Naive thymus-derived CD4-positive, alpha-beta T cell (primary cell): Measurements from ENCODE around the gene XYLT1. TPM values are rescaled to one million over a fixed set of nuclear protein-coding genes. Genes with fewer than 3 reads are reported as not detected.
"Not testable (repeated sequence)": the region's sequence is repeated elsewhere in the genome, so short reads cannot be mapped to it uniquely, and the experiment has no call there.

Source experiments
- ATAC-seq: fragments of 150-1000 bp; cut with Tn5 transposase; 2 replicates; pipeline ENCODE4 v1.10.0; 2021; ENCODE audit warnings: mild to moderate bottlenecking, moderate library complexity
- CTCF ChIA-PET: fragments of 350-600 bp; sonication (Branson Sonifier 250); formaldehyde crosslinking; loops from one replicate; lab custom pipeline; 2021; ENCODE audit warnings: antibody characterized with exemption; lab: Charles Lee
- POLR2A ChIA-PET: fragments of 350-600 bp; sonication (Branson Sonifier 250); formaldehyde crosslinking; loops from one replicate; lab custom pipeline; 2021; ENCODE audit warnings: antibody characterized with exemption, inconsistent platforms; lab: Charles Lee
- DNase-seq, 9 donors: peaks; one replicate each; pipeline versions ENCODE4 v3.0.0 to v3.0.0-alpha.2; 2020 to 2022; ENCODE audit warnings: mixed read lengths in 1 of 9
- H3K27ac ChIP-seq: one replicate; pipeline ENCODE4 v1.7.0; 2013; ENCODE audit warnings: mild to moderate bottlenecking, low read depth, low read length, moderate library complexity
- H3K27me3 ChIP-seq, 2 donors: one replicate each; pipeline ENCODE4 v1.7.0; 2013; ENCODE audit warnings: low read length in 2 of 2, mild to moderate bottlenecking in 2 of 2, moderate library complexity in 2 of 2; ENCODE audit not compliant: control insufficient read depth in 2 of 2, insufficient read depth in 2 of 2
- H3K36me3 ChIP-seq, 3 experiments: 1 replicate in 2 of 3; 2 replicates in 1 of 3; pipeline ENCODE4 v1.7.0; 2013; ENCODE audit warnings: low read length in 3 of 3, mild to moderate bottlenecking in 3 of 3, moderate library complexity in 1 of 3; ENCODE audit not compliant: insufficient read depth in 3 of 3, control insufficient read depth in 2 of 3
- H3K4me1 ChIP-seq, 2 donors: one replicate each; pipeline ENCODE4 v1.7.0; 2013; ENCODE audit warnings: low read length in 2 of 2, mild to moderate bottlenecking in 2 of 2, moderate library complexity in 1 of 2; ENCODE audit not compliant: control insufficient read depth in 2 of 2, insufficient read depth in 2 of 2
- H3K4me3 ChIP-seq: 2 replicates; pipeline ENCODE4 v1.7.0; 2013; ENCODE audit warnings: mild to moderate bottlenecking, low read length
- H3K9me3 ChIP-seq, 3 experiments: 1 replicate in 2 of 3; 2 replicates in 1 of 3; pipeline ENCODE4 v1.7.0; 2013; ENCODE audit warnings: low read length in 3 of 3; ENCODE audit not compliant: control insufficient read depth in 2 of 3
- H3K27ac Mint-ChIP-seq, 9 donors: one replicate each; pipeline ENCODE4 v1.8.0; 2020 to 2022; ENCODE audit warnings: mixed read lengths in 9 of 9, mild to moderate bottlenecking in 8 of 9, moderate library complexity in 5 of 9, inconsistent platforms in 2 of 9
- H3K27me3 Mint-ChIP-seq, 5 donors: one replicate each; pipeline ENCODE4 v1.8.0; 2021 to 2022; ENCODE audit warnings: mixed read lengths in 5 of 5, mild to moderate bottlenecking in 1 of 5
- H3K36me3 Mint-ChIP-seq, 5 donors: one replicate each; pipeline ENCODE4 v1.8.0; 2020 to 2022; ENCODE audit warnings: mixed read lengths in 5 of 5, mild to moderate bottlenecking in 3 of 5, inconsistent platforms in 1 of 5
- H3K4me1 Mint-ChIP-seq, 7 donors: one replicate each; pipeline ENCODE4 v1.8.0; 2020 to 2022; ENCODE audit warnings: mixed read lengths in 7 of 7, mild to moderate bottlenecking in 3 of 7, inconsistent platforms in 1 of 7
- H3K4me3 Mint-ChIP-seq, 10 donors: one replicate each; pipeline ENCODE4 v1.8.0; 2020 to 2022; ENCODE audit warnings: mild to moderate bottlenecking in 10 of 10, mixed read lengths in 10 of 10, moderate library complexity in 6 of 10, inconsistent platforms in 2 of 10
- H3K9me3 Mint-ChIP-seq, 11 donors: one replicate each; pipeline ENCODE4 v1.8.0; 2020 to 2022; ENCODE audit warnings: mixed read lengths in 11 of 11, mild to moderate bottlenecking in 4 of 11, inconsistent platforms in 1 of 11, moderate library complexity in 1 of 11
- intact Hi-C, 2 donors: fragments of 100-400 bp; cut with micrococcal nuclease; formaldehyde crosslinking; loops; one replicate each; pipeline ENCODE4 v1.15.1; 2023
- polyA plus RNA-seq, 2 donors: library from polyadenylated mRNA; unstranded; fragments of 300-500 nt; fragmentation: Illumina TruSeq; gene quantifications; one replicate each; pipeline ENCODE4 v1.2.3, GENCODE V29; 2021
- total RNA-seq, 6 experiments: library from RNA in 5 of 6; stranded (reverse) in 5 of 6; gene quantifications; 1 replicate in 5 of 6; 2 replicates in 1 of 6; pipeline ENCODE4 v1.2.3 and lab custom pipeline; 2021 to 2026

The XYLT1 gene
- total and polyA plus RNA-seq, 7 experiments from 2014 or later, result 1.9 to 50.4 (median 37.9) TPM

- intact Hi-C loops, result no loop called here
Measured at GRCh38 chr16:17413508-17413907, 57.3 kb downstream of the XYLT1 start.

GRCh38 chr16:17412791-17413190, 58.0 kb downstream of the XYLT1 start:
- CTCF ChIA-PET, result no interaction called here
- no peak overlapping the region for H3K27ac Mint-ChIP-seq
- H3K27me3 Mint-ChIP-seq, result no peaks in the 10 kb centered on the region
- H3K36me3 ChIP-seq, result no peaks in the 10 kb centered on the region
- peaks cover 24 to 66% (median 53%) of the 10 kb centered on the region in 7 donors for H3K4me1 Mint-ChIP-seq
- no peaks in the 10 kb centered on the region for H3K27me3 ChIP-seq
- no peak overlapping the region for H3K27ac ChIP-seq
- ATAC-seq (no peak), DNase-seq (no peak)
- no peak overlapping the region for H3K4me3 Mint-ChIP-seq
- intact Hi-C loops, result no loop called here
- peaks cover 4 to 42% (median 17%) of the 10 kb centered on the region in 5 donors for H3K36me3 Mint-ChIP-seq
- no peak overlapping the region for H3K4me3 ChIP-seq
- POLR2A ChIA-PET, result no interaction called here
- no peaks in the 10 kb centered on the region for H3K9me3 ChIP-seq
- peaks cover 13 to 14% of the 10 kb centered on the region in 2 donors for H3K4me1 ChIP-seq
- peaks cover 0 to 5% (median 2%) of the 10 kb centered on the region in 11 donors for H3K9me3 Mint-ChIP-seq

More at GRCh38 chr16:17413508-17413907, 57.3 kb downstream of the XYLT1 start:
- CTCF ChIA-PET, result no interaction called here
- peaks cover 0 to 7% (median 0%) of the 10 kb centered on the region in 11 donors for H3K9me3 Mint-ChIP-seq
- POLR2A ChIA-PET, result no interaction called here
- Histone ChIP-seq H3K4me1 (peaks cover 13 to 14% of the 10 kb centered on the region in 2 donors), H3K27ac (no peak overlapping the region), H3K4me3 (no peak overlapping the region), H3K36me3 (no peaks in the 10 kb centered on the region), H3K9me3 (no peaks in the 10 kb centered on the region), H3K27me3 (no peaks in the 10 kb centered on the region)
- peaks cover 4 to 44% (median 16%) of the 10 kb centered on the region in 5 donors for H3K36me3 Mint-ChIP-seq
- H3K4me1 Mint-ChIP-seq, result peaks cover 24 to 67% (median 55%) of the 10 kb centered on the region in 7 donors
- DNase-seq (no peak), ATAC-seq (no peak)
- no peaks in the 10 kb centered on the region for H3K27me3 Mint-ChIP-seq
- H3K4me3 Mint-ChIP-seq, result no peak overlapping the region
- H3K27ac Mint-ChIP-seq, result peak overlapping the region in 4 of 9 donors; percentile 10 to 40 (median 18)

- Mint-ChIP-seq H3K4me1 (peaks cover 22 to 63% (median 47%) of the 10 kb centered on the region in 7 donors), H3K9me3 (peaks cover 0 to 5% (median 3%) of the 10 kb centered on the region in 11 donors), H3K4me3 (no peak overlapping the region), H3K27me3 (no peaks in the 10 kb centered on the region), H3K36me3 (peaks cover 4 to 41% (median 20%) of the 10 kb centered on the region in 5 donors), H3K27ac (peak overlapping the region in 1 of 9 donors; percentile 42)
- Histone ChIP-seq H3K9me3 (no peaks in the 10 kb centered on the region), H3K27me3 (no peaks in the 10 kb centered on the region), H3K4me3 (no peak overlapping the region), H3K4me1 (peaks cover 10 to 11% of the 10 kb centered on the region in 2 donors), H3K36me3 (no peaks in the 10 kb centered on the region), H3K27ac (no peak overlapping the region)
- ATAC-seq (no peak), DNase-seq (no peak)
- ChIA-PET CTCF (no interaction called here), POLR2A (no interaction called here)
- intact Hi-C loops, result no loop called here
Measured at GRCh38 chr16:17412221-17412620, 58.5 kb downstream of the XYLT1 start.

GRCh38 chr16:17411263-17411662, 59.5 kb downstream of the XYLT1 start:
- Histone ChIP-seq H3K4me1 (peaks cover 2 to 3% of the 10 kb centered on the region in 2 donors), H3K4me3 (no peak overlapping the region), H3K27me3 (no peaks in the 10 kb centered on the region), H3K9me3 (no peaks in the 10 kb centered on the region), H3K27ac (no peak overlapping the region), H3K36me3 (no peaks in the 10 kb centered on the region)
- Mint-ChIP-seq H3K4me1 (peaks cover 21 to 56% (median 41%) of the 10 kb centered on the region in 7 donors), H3K9me3 (peaks cover 0 to 5% (median 3%) of the 10 kb centered on the region in 11 donors), H3K36me3 (peaks cover 4 to 42% (median 20%) of the 10 kb centered on the region in 5 donors), H3K27ac (peak overlapping the region in 2 of 9 donors; percentile 12 to 42), H3K4me3 (no peak overlapping the region), H3K27me3 (no peaks in the 10 kb centered on the region)
- intact Hi-C loops, result no loop called here
- CTCF ChIA-PET, result no interaction called here
- POLR2A ChIA-PET, result no interaction called here
- ATAC-seq, result no peak
- DNase-seq, result no peak

- H3K27me3 Mint-ChIP-seq, intact Hi-C loops, H3K27ac ChIP-seq, H3K36me3 ChIP-seq, ATAC-seq, H3K9me3 Mint-ChIP-seq, CTCF ChIA-PET, H3K4me3 Mint-ChIP-seq, H3K9me3 ChIP-seq, H3K4me3 ChIP-seq, DNase-seq, H3K4me1 ChIP-seq, H3K27me3 ChIP-seq: not testable (repeated sequence)
- Mint-ChIP-seq H3K4me1 (peaks cover 17 to 48% (median 35%) of the 10 kb centered on the region in 7 donors), H3K27ac (peak overlapping the region in 4 of 9 donors; percentile 5 to 43 (median 22)), H3K36me3 (peaks cover 4 to 43% (median 20%) of the 10 kb centered on the region in 5 donors)
- POLR2A ChIA-PET, result interaction anchor here (0.7 to 1.1 kb wide), 3 partner anchors 9 to 41 kb away, joined by 3 to 4 read pairs (median 3); no protein-coding TSS in a partner anchor
Measured at GRCh38 chr16:17410316-17410715, 60.4 kb downstream of the XYLT1 start.

GRCh38 chr16:17409894-17410293, 60.9 kb downstream of the XYLT1 start:
- Mint-ChIP-seq H3K4me3 (no peak overlapping the region), H3K4me1 (peaks cover 14 to 45% (median 31%) of the 10 kb centered on the region in 7 donors), H3K9me3 (peaks cover 0 to 5% (median 3%) of the 10 kb centered on the region in 11 donors), H3K36me3 (peaks cover 4 to 43% (median 20%) of the 10 kb centered on the region in 5 donors), H3K27ac (peak overlapping the region in 4 of 9 donors; percentile 5 to 43 (median 22)), H3K27me3 (no peaks in the 10 kb centered on the region)
- Histone ChIP-seq H3K36me3 (no peaks in the 10 kb centered on the region), H3K4me3 (no peak overlapping the region), H3K27me3 (no peaks in the 10 kb centered on the region), H3K9me3 (no peaks in the 10 kb centered on the region), H3K4me1 (no peaks in the 10 kb centered on the region), H3K27ac (no peak overlapping the region)
- ChIA-PET POLR2A (interaction anchor here (1.0 to 1.1 kb wide), 2 partner anchors 39 to 40 kb away, joined by 3 to 4 read pairs; no protein-coding TSS in a partner anchor), CTCF (interaction anchor here (1.1 kb wide), 1 partner anchor 14 kb away, joined by 3 read pairs; no protein-coding TSS in a partner anchor)
- no peak for ATAC-seq
- no peak for DNase-seq
- intact Hi-C loops, result no loop called here
